ENCODE results near the gene SLC47A1.

SLC47A1 gene

DNA sequence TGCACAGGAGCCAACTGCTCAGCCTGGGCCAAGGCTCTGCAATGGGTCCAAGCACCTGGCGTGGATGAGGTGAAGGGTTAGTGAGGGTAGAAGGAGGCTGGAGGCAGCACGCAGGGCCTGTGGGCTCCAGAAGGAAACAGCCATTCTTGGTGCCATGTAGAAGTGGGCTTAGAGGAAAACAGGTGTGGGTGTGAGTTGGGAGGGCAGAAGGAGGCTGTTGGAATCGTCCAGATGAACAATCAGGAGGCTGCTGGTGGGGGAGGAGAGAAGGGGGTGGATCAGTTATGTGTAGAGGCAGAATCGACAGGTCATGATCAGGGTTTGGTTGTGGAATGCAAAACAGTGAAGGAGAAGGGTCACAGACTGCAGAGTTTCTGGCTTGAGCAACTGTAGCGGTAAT lies 63.2 kb downstream of the SLC47A1 start:
- no peak for DNase-seq

DNA sequence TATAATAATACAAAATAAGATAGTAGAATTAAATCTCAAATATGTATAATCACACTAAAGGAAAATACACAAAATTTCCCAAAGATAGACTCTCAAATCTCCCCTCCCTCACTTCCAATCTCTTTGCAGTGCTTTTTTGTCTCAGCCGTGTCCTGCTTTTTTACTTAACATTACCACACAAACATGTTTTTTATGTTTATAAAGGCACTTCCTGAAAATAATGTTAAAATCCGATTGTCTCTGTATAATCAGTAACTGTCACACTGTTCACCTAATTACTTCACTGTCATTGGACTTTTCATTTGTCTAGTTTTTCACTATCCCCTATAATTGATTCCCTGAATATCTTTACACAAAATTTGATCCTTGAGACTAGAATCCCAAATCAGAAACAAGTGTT lies 76.7 kb downstream of the SLC47A1 start:
- no peak for TF ChIP-seq CTCF (IDR thresholded peaks at IDR 0.05; ENCODE audit: low read depth, low read length, missing control alignments)
- in situ Hi-C loops (cut with HindIII; ENCODE audit: low pct_ligation_motif_present, low sequenced_read_pairs), result no loop called here
- no peak overlapping the region for H3K4me3 ChIP-seq (ENCODE audit: low read depth, low read length)
- no peaks in the 10 kb centered on the region for H3K36me3 ChIP-seq (replicated peaks)
- no peak for DNase-seq
- H3K27ac ChIP-seq, result no peak overlapping the region
- H3K27me3 ChIP-seq (replicated peaks), result no peaks in the 10 kb centered on the region

More for the DNA sequence above, 63.2 kb downstream of the SLC47A1 start:
- no peaks in the 10 kb centered on the region for H3K27me3 ChIP-seq (replicated peaks)
- H3K27ac ChIP-seq, result no peak overlapping the region
- in situ Hi-C loops (cut with HindIII; ENCODE audit: low pct_ligation_motif_present, low sequenced_read_pairs), result no loop called here
- H3K36me3 ChIP-seq (replicated peaks), result no peaks in the 10 kb centered on the region
- no peak for TF ChIP-seq CTCF (IDR thresholded peaks at IDR 0.05; ENCODE audit: low read depth, low read length, missing control alignments)
- no peak overlapping the region for H3K4me3 ChIP-seq (ENCODE audit: low read depth, low read length)

DNA sequence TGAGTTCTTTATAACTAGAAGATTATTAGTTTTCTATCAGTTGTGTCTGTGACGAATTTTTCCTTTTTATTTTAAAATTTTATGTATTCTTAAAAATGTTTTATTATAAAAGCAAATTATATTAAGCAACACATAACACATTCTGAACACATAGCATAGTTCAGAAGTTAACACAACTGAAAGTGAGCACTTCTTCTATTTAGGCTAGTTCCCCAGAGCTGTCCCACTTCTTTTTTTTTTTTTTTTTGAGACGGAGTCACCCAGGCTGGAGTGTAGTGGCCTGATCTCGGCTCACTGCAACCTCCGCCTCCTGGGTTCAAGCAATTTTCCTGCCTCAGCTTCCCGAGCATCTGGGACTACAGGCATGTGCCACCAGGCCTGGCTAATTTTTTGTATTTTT lies 77.2 kb downstream of the SLC47A1 start:
- in situ Hi-C loops (cut with HindIII; ENCODE audit: low pct_ligation_motif_present, low sequenced_read_pairs), result no loop called here
- H3K27me3 ChIP-seq (replicated peaks), result no peaks in the 10 kb centered on the region
- H3K27ac ChIP-seq, result no peak overlapping the region
- H3K36me3 ChIP-seq (replicated peaks), result no peaks in the 10 kb centered on the region
- H3K4me3 ChIP-seq (ENCODE audit: low read depth, low read length), result no peak overlapping the region
- TF ChIP-seq CTCF (IDR thresholded peaks at IDR 0.05; ENCODE audit: low read depth, low read length, missing control alignments), result no peak
- DNase-seq, result no peak

- H3K36me3 ChIP-seq (replicated peaks), result no peaks in the 10 kb centered on the region
- in situ Hi-C loops (cut with HindIII; ENCODE audit: low pct_ligation_motif_present, low sequenced_read_pairs), result no loop called here
Observed at GRCh38 chr17:19613979-19614378, 80.3 kb downstream of the SLC47A1 start.

DNA sequence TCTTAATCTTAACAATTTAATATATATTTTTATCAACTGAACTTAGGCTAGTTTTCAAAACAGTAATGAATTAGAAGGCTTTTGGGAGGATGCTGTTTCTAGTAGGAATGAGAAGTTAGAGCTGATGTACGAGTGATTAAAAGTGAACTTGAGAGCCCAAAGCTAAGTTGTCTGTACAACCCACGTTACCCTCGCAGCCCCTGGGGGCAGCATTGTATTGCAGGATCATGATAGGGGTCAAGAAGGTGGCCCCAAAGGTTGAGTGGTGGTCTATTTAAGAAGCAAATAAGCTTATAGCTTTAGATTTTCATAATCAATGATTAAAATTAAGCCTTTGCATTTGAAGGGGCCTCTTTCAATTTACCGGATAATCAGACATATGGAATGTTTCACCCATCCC lies 81.2 kb downstream of the SLC47A1 start:
- Histone ChIP-seq H3K27ac (no peak overlapping the region), H3K36me3 (replicated peaks) (no peaks in the 10 kb centered on the region), H3K27me3 (replicated peaks) (no peaks in the 10 kb centered on the region), H3K4me3 (ENCODE audit: low read depth, low read length) (no peak overlapping the region)
- peak; percentile 15 for TF ChIP-seq CTCF (IDR thresholded peaks at IDR 0.05; ENCODE audit: low read depth, low read length, missing control alignments)
- no peak for DNase-seq
- in situ Hi-C loops (cut with HindIII; ENCODE audit: low pct_ligation_motif_present, low sequenced_read_pairs), result no loop called here

More at GRCh38 chr17:19613979-19614378, 80.3 kb downstream of the SLC47A1 start:
- H3K27me3 ChIP-seq (replicated peaks), result no peaks in the 10 kb centered on the region
- no peak for DNase-seq
- TF ChIP-seq CTCF (IDR thresholded peaks at IDR 0.05; ENCODE audit: low read depth, low read length, missing control alignments), result no peak
- H3K27ac ChIP-seq, result no peak overlapping the region
- no peak overlapping the region for H3K4me3 ChIP-seq (ENCODE audit: low read depth, low read length)

GRCh38 chr17:19618015-19618414 lies 84.4 kb downstream of the SLC47A1 start:
- in situ Hi-C loops (cut with HindIII; ENCODE audit: low pct_ligation_motif_present, low sequenced_read_pairs), result no loop called here
- H3K36me3 ChIP-seq (replicated peaks), result no peaks in the 10 kb centered on the region
- no peak for TF ChIP-seq CTCF (IDR thresholded peaks at IDR 0.05; ENCODE audit: low read depth, low read length, missing control alignments)

More at GRCh38 chr17:19618015-19618414, 84.4 kb downstream of the SLC47A1 start:
- Histone ChIP-seq H3K4me3 (ENCODE audit: low read depth, low read length) (no peak overlapping the region), H3K27me3 (replicated peaks) (no peaks in the 10 kb centered on the region), H3K27ac (no peak overlapping the region)
- DNase-seq, result no peak

Data from brain microvascular endothelial cell (primary cell).